HPDE6-E6E7 (cell line): ENCODE measurements around the gene OSTF1.
A peak's percentile ranks its signal among the peaks of the same experiment; 100 is the strongest.

ENCODE experiments used
- DNase-seq: peaks from one replicate; pipeline ENCODE4 v3.0.0; 2011; ENCODE audit warnings: missing footprints; ENCODE audit errors: extremely low spot score

Gene OSTF1, protein sequence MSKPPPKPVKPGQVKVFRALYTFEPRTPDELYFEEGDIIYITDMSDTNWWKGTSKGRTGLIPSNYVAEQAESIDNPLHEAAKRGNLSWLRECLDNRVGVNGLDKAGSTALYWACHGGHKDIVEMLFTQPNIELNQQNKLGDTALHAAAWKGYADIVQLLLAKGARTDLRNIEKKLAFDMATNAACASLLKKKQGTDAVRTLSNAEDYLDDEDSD

GRCh38 chr9:75087824-75088645 lies at the start of gene OSTF1, which contains the start of gene NMRK1:
Gene OSTF1, plus strand, starts transcription at chr9:75088514. Its CDS starts 179 bp downstream, at chr9:75088693.
Gene NMRK1, minus strand, starts transcription at chr9:75088155. Its CDS starts 5,040 bp downstream, at chr9:75083115.
- peak; percentile 81 for DNase-seq

- DNase-seq: no peak
Measured at GRCh38 chr9:75039009-75039408, 49.3 kb upstream of the OSTF1 start.

DNA sequence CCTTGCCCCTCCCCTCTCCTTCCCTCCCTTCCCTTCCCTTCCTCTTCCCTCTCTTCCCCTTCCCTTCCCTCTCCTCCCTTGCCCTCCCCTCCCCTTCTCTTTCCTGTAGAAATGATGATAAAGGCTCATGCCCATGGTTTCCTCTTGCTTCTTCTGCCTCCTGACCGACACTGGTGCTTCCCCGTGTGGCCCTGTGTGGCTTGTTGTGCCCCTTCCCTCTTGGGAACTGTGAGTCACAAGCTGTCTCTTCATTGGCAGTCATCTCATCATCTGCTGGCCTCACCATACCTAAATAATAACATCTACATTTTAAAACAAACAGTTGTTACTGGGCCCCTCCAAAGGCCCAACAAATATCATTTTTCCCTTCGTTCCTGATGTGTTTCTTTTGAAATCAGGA lies 48.5 kb upstream of the OSTF1 start:
- DNase-seq: no peak

GRCh38 chr9:75041041-75041440 lies 47.3 kb upstream of the OSTF1 start:
- DNase-seq: no peak

DNA sequence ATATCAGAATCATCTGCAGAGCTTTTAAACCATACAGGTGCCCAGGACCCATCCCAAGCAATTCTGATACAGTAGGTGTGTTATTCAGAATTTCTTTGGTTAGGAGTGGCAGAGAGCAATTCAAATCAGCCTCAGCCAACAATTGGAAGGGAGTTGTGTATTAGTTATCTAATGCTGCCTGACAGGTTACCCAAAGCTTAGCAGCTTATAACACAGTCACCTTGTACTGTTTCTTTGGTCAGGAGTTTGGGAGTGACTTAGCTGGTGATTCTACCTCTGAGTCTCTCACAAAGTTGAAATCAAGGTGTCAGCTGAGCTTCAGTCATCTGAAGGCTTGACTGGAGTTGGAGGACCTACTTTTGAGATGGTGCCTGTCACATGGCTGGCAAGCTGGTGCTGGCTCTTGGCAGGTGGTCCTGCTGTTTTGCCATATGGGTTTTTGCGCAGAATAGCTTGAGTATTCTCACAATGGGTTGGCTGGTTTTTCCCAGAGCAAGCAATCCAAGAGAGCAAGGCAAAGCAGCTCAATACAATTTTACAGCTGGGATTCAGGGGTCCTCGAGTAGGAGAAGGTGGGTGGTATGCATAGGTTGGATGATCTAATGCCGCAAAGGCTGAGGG lies 41.5 kb upstream of the OSTF1 start:
- no peak for DNase-seq

DNA sequence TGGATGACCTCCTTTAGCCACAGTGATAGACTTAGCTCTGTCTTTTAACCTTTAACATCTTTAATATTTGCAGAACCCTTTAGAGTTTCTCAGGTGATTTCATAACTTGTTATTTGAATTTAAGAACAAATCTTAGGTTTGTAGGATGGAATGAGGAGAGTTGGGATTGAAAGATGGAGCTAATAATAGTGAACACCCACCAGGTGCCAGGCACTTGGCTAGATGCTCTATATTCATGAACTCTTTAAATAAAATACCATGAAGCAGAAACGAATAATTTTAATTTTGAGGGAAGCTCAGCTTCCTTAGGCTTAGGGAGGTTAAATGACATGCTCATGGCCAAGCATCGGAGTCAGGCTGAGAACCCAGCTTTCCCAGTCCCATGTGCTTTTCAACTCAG lies 40.8 kb upstream of the OSTF1 start:
- DNase-seq: no peak

DNA sequence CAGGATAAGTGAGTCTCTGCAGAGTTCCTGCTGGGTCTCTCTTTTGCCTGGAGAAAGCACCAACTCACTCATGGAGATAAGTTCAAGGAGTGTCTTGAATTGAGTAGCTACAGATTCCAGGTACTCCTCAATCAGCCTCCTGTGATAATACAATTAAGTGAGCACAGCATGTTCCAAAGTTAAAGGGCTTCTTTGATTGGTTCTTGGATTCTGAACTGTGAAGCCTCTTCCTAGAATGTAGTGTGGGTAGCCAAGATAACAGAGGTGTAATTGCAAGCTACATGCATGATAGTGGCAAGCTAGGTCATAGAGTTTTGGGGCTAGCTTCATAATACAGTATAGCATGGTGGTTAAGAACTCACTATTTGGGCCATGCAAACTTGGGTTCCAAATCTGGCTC lies 37.0 kb upstream of the OSTF1 start:
- no peak for DNase-seq

GRCh38 chr9:75053869-75054268 lies 34.4 kb upstream of the OSTF1 start:
- no peak for DNase-seq

- DNase-seq: no peak
Measured at GRCh38 chr9:75054368-75055001, 33.8 kb upstream of the OSTF1 start.

DNA sequence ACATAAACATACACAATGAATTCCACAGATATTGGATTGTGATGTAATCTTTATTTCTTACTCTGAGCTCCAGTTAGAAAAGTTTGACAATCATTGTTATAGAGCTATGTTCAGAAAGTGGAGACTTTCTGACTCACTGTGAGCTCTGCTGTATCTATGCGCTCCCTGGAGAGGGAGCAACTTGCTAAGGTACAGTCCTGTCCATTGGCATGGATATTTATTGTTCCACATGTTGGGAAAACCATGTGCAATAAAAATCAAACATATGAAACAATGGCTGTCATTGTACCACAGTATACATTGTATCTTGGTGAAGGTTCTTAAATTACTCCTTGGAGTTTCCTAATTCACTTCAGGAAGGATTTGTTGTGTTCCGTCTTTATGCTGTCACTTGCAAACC lies 27.1 kb upstream of the OSTF1 start:
- DNase-seq: no peak

DNA sequence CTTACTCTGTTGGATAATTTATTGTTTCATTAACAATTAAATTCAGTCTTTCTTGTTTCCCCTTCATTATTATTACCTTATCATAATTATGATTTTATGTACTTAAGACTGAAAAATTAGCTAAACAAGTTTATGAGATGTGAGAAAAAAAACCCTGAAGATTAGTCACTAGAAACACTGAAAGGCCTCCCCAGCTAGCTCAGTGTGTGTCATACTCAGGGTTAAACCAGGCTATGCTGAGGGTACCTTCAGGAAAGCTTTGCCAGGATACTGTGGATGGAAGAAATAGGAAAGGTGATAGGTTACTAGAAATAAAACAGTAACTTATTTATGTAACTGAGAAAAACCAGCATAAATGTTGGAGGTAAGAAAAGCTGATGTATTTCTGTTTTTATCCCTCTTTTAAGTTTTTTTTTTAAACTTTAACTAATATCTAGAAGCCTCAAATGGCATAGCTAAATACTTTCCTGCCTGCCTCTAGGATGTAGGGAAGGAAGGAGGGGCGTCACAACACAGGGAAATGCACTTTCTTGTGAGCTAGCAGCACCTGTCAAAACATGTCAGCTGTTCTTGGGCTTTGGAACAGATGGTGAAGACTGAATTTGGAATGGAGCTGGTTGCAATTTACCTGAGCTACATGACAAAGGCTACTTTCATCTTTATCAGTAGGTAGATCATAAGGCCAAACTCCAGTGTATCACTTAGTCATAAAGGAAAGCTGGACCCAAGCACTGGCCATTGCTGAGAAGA lies 24.6 kb upstream of the OSTF1 start:
- DNase-seq: peak; percentile 66

DNA sequence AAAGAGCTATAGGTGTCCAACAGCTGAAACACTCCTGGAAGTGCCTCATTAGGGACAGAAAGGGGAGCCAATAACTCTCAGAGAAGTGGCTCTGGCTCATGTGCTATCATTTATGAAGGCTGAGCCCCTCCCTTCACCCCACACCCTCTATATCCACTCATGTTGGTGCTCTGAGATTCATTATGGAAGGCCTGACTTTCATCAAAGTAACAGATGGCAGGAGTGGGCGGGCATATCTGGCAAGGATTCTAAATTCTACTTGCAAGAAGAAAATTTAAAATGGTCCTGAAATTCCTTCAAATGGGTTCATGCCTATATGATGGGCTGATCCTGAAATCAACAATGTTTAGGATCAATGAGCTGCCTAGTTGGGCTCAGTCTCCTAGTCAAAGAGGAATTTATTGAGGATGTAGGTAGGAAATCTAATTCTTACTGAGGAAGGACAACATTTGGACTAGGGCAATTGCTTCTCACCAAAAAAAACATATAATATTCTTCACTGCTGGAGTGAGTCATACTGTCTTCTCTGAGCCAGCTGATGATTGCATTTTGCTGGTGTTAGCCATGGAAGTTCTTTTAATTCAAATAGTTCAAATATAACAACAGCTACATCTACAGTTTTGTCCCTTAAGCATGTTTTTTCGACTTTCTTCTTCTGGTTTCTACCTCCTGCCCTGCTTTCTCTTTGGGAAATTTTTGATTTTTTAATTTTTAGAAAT lies 23.8 kb upstream of the OSTF1 start:
- peak; percentile 27 for DNase-seq

GRCh38 chr9:75065510-75065909 lies 22.8 kb upstream of the OSTF1 start:
- no peak for DNase-seq

DNA sequence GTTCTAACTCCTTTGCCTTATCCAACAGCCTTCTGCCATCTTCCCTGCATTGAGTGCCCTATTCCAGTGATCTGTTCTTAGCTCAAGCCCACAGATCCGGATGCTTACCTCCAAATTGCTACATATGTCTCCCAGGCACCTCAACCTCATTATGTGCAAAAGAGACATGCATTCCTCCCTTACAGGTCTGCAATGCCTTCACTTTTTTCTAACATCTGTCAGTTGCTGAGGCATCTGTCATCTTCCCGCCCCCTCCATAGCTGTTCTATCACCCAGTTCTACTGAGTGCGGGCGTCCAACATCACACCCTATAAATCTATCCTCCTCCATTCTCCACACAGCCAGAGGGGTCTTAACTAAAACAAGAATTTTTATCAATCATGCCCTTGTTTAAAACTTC lies 20.4 kb upstream of the OSTF1 start:
- no peak for DNase-seq

GRCh38 chr9:75069171-75069570 lies 19.1 kb upstream of the OSTF1 start:
- no peak for DNase-seq

DNA sequence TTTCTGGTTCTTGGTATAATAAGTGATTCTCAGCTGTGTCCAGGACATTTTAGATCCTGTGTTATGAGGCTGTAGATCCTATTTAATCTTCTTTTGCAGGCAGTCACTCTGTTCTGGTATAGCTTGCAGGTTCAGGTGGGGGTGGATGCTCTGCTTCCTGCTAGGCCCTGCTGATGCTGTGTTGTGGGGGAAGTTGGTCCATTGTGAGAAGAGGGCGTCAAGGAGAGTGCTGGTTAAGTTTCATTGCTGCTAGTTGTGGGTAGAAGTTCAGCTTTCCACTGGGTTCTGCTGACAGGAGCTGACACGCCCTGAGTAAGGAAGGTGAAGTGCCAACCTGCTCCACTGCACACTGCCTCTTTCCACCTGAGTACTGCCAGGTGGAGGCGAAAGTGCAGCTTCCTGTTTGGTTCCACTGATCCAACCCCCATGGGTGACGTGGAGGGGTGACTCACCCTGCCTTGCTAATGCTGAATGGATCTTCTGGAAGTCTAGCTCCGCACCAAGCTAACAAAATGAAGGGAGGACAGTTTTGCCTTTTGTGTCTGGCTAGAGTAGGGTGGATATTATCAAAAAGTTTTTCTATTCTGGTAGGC lies 16.7 kb upstream of the OSTF1 start:
- DNase-seq: peak; percentile 88

GRCh38 chr9:75072895-75073294 lies 15.4 kb upstream of the OSTF1 start:
- no peak for DNase-seq

GRCh38 chr9:75081632-75082031 lies 6.7 kb upstream of the OSTF1 start:
- DNase-seq: no peak

- DNase-seq: peak; percentile 35
Measured at GRCh38 chr9:75083188-75083970, 4.9 kb upstream of the OSTF1 start.
